GM21360 (cell line): Measurements from ENCODE around the gene SOCS6.
"Not testable (repeated sequence)": the region's sequence is repeated elsewhere in the genome, so short reads cannot be mapped to it uniquely, and the experiment has no call there.

Experiments
- ATAC-seq: cut with Tn5 transposase; IDR thresholded peaks from one replicate; pipeline ENCODE4 v1.9.1; 2021; ENCODE audit warnings: mild to moderate bottlenecking, moderate library complexity; ENCODE audit not compliant: unreplicated experiment

Gene SOCS6

GRCh38 chr18:70321616-70322015 lies 32.8 kb downstream of the SOCS6 start:
- no peak for ATAC-seq

- no peak for ATAC-seq
Observed at GRCh38 chr18:70322385-70322784, 33.5 kb downstream of the SOCS6 start.

DNA sequence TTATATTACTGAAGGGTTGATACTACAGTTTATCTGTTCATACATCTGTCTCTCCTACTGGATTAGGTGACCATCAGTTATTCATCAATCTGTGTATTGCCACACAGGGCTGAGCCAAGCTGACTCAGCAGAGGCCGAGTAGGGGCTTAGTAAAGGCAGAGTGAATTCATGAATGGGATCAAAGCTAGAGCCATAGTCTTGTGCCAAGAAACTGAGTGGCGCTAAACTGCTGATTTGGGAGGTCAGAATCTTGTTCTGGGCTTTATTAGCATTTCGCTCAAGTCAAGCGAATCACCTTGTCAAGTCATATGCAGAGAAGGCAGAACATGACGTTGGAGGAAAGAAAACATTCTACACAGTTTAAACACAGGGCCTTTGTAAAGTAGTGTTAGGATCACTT lies 34.1 kb downstream of the SOCS6 start:
- ATAC-seq, result no peak

GRCh38 chr18:70324897-70325296 lies 36.1 kb downstream of the SOCS6 start:
- no peak for ATAC-seq

- ATAC-seq, result no peak
Observed at GRCh38 chr18:70326255-70326654, 37.4 kb downstream of the SOCS6 start.

GRCh38 chr18:70328169-70328568 lies 39.3 kb downstream of the SOCS6 start:
- ATAC-seq, result no peak

DNA sequence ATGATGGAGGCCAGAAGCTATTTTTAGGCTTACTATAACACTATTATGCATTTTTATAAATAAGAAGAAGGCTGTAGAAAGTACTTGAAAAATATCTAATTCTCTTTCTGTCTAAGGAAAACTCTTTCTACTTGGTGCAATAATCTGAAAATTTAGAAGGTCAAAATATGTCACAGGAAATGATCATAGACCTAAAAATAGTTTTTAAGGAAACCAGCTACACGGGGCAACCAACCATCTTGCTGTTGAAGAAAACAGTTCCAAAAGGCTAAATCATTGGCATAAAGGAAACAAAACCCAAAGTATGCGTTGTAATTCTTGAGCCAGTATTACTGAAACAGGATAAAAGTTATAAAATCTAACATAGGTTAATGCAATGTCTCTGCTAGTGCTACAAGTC lies 40.2 kb downstream of the SOCS6 start:
- ATAC-seq, result no peak

- ATAC-seq, result no peak
Observed at GRCh38 chr18:70330887-70331286, 42.0 kb downstream of the SOCS6 start.

GRCh38 chr18:70331456-70332097 lies 42.7 kb downstream of the SOCS6 start:
- ATAC-seq, result no peak

GRCh38 chr18:70332694-70333093 lies 43.8 kb downstream of the SOCS6 start:
- ATAC-seq, result no peak

- no peak for ATAC-seq
Observed at GRCh38 chr18:70333316-70333715, 44.5 kb downstream of the SOCS6 start.

DNA sequence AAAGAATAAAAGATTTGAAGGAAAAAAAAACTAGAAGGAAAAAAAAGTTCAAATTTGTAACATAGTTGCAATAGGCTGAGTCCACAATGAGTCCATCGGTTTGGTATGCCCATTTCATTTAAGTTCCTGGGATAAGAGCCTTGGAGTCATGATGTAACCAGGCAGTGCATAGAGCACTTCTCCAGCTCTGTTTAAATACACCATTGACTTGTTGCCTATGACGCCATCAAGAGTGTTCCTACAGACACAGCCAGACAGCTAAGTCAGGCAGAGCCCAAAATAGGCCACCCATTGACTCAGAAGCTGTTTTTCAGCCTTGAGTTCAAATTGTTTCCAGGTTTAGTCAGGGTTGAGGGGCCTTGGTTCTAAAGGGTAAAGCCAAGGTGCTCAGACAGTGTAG lies 44.9 kb downstream of the SOCS6 start:
- no peak for ATAC-seq

- ATAC-seq, result no peak
Observed at GRCh38 chr18:70334264-70334663, 45.4 kb downstream of the SOCS6 start.

- no peak for ATAC-seq
Observed at GRCh38 chr18:70334728-70335329, 46.0 kb downstream of the SOCS6 start.

DNA sequence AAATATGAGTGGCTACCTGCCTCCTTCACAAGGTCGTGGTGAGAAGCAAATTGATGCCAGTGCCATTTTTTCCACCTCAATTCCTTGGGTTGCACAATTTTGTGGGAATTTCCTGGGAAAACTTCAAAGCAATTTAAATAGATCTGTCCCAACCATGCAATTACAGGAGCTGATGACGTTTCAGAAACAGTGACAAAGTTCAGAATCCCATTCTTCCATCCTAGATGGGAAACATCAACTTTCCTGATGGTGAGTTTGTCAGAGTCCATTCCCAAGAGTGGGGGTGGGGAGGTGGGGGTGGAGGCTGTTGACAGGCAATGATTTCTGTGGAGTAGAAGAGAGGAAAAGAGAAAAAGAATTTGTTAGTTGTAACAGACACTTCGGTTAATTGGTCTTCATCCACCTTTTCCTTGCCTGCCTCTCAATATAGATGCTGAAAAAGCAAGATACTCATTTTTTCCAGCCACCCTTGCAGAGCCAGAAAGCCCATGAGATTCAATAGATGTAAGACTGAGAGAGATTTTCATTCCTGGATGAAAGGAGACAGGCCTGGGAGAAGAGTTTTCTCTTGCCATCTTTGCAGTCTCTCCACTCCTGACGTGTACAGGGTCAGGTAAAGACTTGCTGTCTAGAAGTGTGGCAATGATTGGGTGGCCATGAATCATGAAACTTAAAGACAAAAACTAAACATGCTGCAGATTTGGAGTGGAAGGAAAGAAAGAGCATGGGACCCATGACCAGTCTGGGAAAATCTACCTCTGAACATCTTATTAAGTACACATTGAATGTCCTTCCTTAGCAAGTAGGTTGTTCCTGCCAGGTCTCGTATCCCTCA lies 47.3 kb downstream of the SOCS6 start:
- ATAC-seq, result no peak

- ATAC-seq, result no peak
Observed at GRCh38 chr18:70337139-70337972, 48.5 kb downstream of the SOCS6 start.

GRCh38 chr18:70338890-70339289 lies 50.0 kb downstream of the SOCS6 start:
- no peak for ATAC-seq

DNA sequence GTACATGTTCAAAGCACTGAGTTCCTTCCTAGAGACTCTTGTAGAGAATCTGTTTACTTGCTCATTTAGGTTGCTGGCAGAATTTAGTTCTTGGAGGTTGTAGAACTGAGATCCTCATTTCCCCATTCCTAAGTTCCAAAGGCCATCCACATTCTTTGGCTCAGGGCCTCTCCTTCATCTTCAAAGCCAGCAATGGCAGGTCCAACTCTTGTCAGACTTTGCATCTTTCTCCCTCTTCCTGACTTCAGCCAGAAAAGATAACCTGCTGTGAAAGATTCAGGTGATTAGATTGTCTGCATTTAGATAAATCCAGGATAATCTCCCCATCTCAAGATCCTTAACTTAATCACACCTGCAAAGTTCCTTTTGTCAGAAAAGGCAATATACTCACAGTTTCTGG lies 51.1 kb downstream of the SOCS6 start:
- no peak for ATAC-seq

DNA sequence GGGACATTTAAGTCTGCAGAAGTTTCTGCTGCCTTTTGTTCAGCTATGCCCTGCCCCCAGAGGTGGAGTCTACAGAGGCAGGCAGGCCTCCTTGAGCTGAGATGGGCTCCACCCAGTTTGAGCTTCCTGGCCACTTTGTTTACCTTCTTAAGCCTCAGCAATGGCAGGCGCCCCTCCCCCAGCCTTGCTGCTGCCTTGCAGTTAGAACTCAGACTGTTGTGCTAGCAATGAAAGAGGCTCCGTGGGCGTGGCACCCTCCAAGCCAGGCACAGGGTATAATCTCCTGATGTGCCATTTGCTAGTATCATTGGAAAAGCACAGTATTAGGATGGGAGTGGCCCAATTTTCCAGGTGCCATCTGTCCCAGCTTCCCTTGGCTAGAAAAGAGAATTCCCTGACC lies 59.6 kb downstream of the SOCS6 start:
- ATAC-seq, result not testable (repeated sequence)

DNA sequence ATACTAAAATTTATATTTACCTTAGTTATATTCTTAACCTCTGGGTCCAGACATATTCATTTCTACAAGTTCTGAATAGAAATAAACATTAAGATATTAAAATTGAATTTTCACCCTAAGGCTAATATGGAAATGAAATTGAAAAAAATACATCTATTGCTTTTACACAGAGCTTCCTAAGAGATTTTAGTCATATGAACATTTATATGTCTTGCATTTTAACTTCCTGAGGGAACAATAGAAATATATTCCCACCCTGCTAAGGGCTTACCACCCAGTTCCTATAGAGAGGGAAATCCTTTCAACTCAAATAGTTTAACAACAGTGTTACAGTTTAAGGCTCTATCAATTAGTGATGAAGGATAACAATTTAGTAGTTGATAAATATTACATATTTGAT lies 60.5 kb downstream of the SOCS6 start:
- ATAC-seq, result no peak

- ATAC-seq, result no peak
Observed at GRCh38 chr18:70354080-70354479, 65.2 kb downstream of the SOCS6 start.
